Colonic mucosa (tissue), 4 donors: ENCODE results near the gene CDH11. TPM values are rescaled to one million over a fixed set of nuclear protein-coding genes. Genes with fewer than 3 reads are reported as not detected.
A peak's percentile ranks its signal among the peaks of the same experiment; 100 is the strongest.

Source experiments
- DNase-seq: peaks from one replicate; pipeline ENCODE4 v3.0.0-alpha.2; 2020
- H3K27ac ChIP-seq: fragments of 200-600 bp; one replicate; pipeline ENCODE4 v1.8.0; 2021
- H3K27me3 ChIP-seq: fragments of 200-600 bp; one replicate; pipeline ENCODE4 v1.8.0; 2021
- H3K36me3 ChIP-seq: fragments of 200-600 bp; one replicate; pipeline ENCODE4 v1.8.0; 2021
- H3K4me1 ChIP-seq: fragments of 200-600 bp; one replicate; pipeline ENCODE4 v1.8.0; 2021; ENCODE audit warnings: mild to moderate bottlenecking
- H3K4me3 ChIP-seq: fragments of 200-600 bp; one replicate; pipeline ENCODE4 v1.8.0; 2021
- H3K9ac ChIP-seq, 2 donors: one replicate each; pipeline ENCODE4 v1.7.0; 2013; ENCODE audit warnings: control low read depth in 2 of 2, low read depth in 2 of 2, low read length in 2 of 2
- H3K9me3 ChIP-seq: fragments of 200-600 bp; one replicate; pipeline ENCODE4 v1.8.0; 2021
- CTCF ChIP-seq: fragments of 200-600 bp; IDR thresholded peaks from one replicate; pipeline ENCODE4 v1.8.0; 2022; ENCODE audit warnings: antibody characterized with exemption, mild to moderate bottlenecking
- intact Hi-C: fragments of 100-400 bp; cut with DNase I; formaldehyde crosslinking; loops from one replicate; pipeline ENCODE4 v1.14.1; 2022
- total RNA-seq, 2 donors: library from RNA; stranded (reverse); fragmentation: NEBNext Ultra II Directional in 1 of 2; extraction: Animal tissue kit (Norgen Biotek cat#: 25700) in 1 of 2; gene quantifications; one replicate each; pipeline ENCODE4 v1.2.1, GENCODE V29; 2021
- donor health status: healthy.
- donor health status: DM: no; HTN: no; CAD: no.
- donor health status: DM: no; HTN: no; CAD: no.

Gene CDH11
- total RNA-seq, 2 donors from 2014 or later: 10.2 to 17.1 TPM

DNA sequence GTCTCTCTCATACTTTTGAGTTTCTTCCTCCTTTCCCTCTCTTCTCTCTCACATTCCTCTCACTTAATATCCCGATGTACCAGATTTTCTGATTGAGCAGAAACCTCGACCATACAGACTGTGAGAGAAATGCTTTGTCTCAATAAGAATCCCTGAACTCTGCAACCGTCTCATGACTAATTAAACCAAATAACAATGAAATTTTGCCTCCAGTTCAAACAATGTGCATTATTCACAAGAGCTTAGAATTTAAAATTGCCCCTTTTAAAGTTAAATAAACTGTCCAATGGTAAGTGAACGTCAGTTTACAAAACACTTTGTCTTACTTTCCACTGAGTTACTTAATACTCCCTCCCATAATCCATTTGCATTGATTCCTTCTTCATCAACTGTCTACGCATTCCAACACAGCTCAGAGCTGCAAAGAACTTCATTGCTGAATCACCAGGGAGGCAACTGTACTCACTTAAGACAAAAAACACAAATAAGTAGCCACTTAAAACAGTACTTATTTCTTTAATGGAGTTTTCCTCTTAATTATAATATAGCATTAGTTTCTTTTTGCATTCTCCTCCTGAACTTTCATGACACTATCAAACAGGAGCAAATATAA is 4.9 kb downstream of the CDH11 start:
- TF ChIP-seq CTCF: no peak
- H3K9ac ChIP-seq: no peak overlapping the region
- no peaks in the 10 kb centered on the region for H3K36me3 ChIP-seq
- no peak for DNase-seq
- peaks cover 28% of the 10 kb centered on the region for H3K27me3 ChIP-seq
- H3K9me3 ChIP-seq: no peaks in the 10 kb centered on the region
- intact Hi-C loops: loop anchor here (10.0 kb wide), 1 partner anchor 1752 kb away; no protein-coding TSS in a partner anchor
- no peaks in the 10 kb centered on the region for H3K4me1 ChIP-seq
- no peak overlapping the region for H3K27ac ChIP-seq
- no peak overlapping the region for H3K4me3 ChIP-seq

GRCh38 chr16:65116216-65116615 is 5.6 kb downstream of the CDH11 start:
- Histone ChIP-seq H3K9ac (no peak overlapping the region), H3K27me3 (peaks cover 21% of the 10 kb centered on the region), H3K9me3 (no peaks in the 10 kb centered on the region), H3K4me1 (no peaks in the 10 kb centered on the region), H3K36me3 (no peaks in the 10 kb centered on the region), H3K4me3 (no peak overlapping the region), H3K27ac (no peak overlapping the region)
- DNase-seq: no peak
- intact Hi-C loops: loop anchor here (10.0 kb wide), 1 partner anchor 1751 kb away; no protein-coding TSS in a partner anchor
- no peak for TF ChIP-seq CTCF

DNA sequence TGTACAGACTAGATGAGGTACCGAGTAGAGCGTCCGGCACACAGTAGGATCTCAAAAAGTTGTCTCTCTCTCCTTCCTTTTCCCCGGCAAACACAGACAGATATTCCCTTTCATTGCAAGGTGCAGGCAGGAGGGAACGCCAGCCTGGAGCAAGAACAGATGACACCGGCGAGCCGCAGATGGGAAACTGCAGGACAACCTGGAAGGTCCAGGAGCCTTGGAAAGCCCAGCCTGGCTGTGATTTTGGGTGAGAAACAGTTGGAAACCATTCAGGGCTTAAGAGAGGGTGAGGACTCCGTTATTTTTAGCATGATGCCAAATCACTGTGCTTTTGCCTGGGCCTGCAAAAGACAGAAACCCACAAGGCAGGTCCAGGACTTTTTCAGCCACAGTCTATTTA is 7.3 kb downstream of the CDH11 start:
- H3K4me1 ChIP-seq: no peaks in the 10 kb centered on the region
- no peaks in the 10 kb centered on the region for H3K36me3 ChIP-seq
- DNase-seq: no peak
- no peaks in the 10 kb centered on the region for H3K9me3 ChIP-seq
- H3K9ac ChIP-seq: no peak overlapping the region
- H3K27me3 ChIP-seq: peaks cover 7% of the 10 kb centered on the region
- intact Hi-C loops: loop anchor here (10.0 kb wide), 1 partner anchor 1750 kb away; no protein-coding TSS in a partner anchor
- no peak overlapping the region for H3K27ac ChIP-seq
- no peak for TF ChIP-seq CTCF
- no peak overlapping the region for H3K4me3 ChIP-seq

DNA sequence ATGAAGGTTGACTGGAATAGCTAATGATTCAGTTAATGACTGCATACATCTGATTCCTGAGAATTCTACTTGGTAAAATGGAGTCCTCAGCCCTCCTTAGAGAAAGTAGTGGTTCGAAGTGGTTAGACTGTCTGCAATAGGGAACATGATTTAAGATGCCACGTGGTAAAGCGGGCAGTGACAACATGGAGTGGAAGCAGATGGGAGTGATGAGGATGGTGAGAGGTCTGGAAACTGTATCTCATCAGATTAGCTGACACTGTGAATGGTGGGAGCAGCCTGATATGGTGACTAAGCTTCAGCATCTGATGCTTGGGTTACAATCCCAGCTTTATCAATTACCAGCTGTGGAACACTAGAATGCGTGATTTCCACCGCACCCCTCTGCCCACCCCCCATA is 8.4 kb downstream of the CDH11 start:
- H3K4me3 ChIP-seq: no peak overlapping the region
- H3K9me3 ChIP-seq: no peaks in the 10 kb centered on the region
- TF ChIP-seq CTCF: no peak
- H3K27me3 ChIP-seq: no peaks in the 10 kb centered on the region
- H3K27ac ChIP-seq: no peak overlapping the region
- no peaks in the 10 kb centered on the region for H3K4me1 ChIP-seq
- no peak overlapping the region for H3K9ac ChIP-seq
- no peak for DNase-seq
- no peaks in the 10 kb centered on the region for H3K36me3 ChIP-seq
- intact Hi-C loops: loop anchor here (10.0 kb wide), 1 partner anchor 1749 kb away; no protein-coding TSS in a partner anchor

DNA sequence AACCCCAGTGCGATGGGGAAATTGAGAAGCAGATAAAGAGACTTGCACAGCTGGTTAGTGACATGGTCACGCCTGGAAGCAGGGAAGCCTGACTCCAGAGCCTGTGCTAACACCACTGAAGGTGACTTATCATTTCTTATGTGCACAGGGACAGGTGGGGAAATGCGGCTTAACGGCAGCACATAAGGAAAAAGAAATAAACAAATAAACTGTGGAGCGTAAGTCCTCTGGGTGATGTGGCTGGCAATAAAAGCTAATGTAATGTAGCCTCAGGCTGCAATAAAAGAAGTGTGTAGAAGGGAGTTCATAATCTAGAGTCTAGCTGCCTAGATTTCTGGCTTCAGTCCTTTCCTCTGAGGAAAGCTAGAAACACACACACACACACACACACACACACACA is 10.6 kb downstream of the CDH11 start:
- Histone ChIP-seq H3K9ac (no peak overlapping the region), H3K36me3 (no peaks in the 10 kb centered on the region), H3K27me3 (no peaks in the 10 kb centered on the region), H3K9me3 (no peaks in the 10 kb centered on the region), H3K4me3 (no peak overlapping the region), H3K27ac (peak overlapping the region; percentile 26), H3K4me1 (no peaks in the 10 kb centered on the region)
- intact Hi-C loops: loop anchor here (10.0 kb wide), 1 partner anchor 1747 kb away; no protein-coding TSS in a partner anchor
- peak; percentile 69 for DNase-seq
- TF ChIP-seq CTCF: no peak
